ENCODE results near the gene ACACB.

DNA sequence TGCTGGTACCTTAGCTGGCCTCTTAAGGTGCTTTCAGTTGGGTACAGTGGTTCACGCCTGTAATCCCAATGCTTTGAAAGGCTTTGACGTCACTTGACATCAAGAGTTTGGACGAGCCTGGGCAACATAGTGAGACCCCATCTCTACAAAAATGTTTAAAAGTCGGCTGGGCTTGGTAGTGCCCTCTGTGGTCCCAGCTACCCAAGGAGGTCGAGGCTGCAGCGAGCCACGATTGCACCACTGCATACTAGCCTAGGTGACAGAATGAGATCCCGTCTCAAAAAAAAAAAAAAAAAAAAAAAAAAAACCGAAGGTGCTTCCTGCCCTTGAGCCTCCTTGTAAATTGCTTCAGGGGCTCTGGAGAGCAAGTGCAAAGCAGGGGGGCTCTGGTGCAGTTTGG, 50.0 kb downstream of the ACACB start:
- TF ChIP-seq POLR2A (IDR thresholded peaks at IDR 0.05): no peak
- TF ChIP-seq, protein P1, sequence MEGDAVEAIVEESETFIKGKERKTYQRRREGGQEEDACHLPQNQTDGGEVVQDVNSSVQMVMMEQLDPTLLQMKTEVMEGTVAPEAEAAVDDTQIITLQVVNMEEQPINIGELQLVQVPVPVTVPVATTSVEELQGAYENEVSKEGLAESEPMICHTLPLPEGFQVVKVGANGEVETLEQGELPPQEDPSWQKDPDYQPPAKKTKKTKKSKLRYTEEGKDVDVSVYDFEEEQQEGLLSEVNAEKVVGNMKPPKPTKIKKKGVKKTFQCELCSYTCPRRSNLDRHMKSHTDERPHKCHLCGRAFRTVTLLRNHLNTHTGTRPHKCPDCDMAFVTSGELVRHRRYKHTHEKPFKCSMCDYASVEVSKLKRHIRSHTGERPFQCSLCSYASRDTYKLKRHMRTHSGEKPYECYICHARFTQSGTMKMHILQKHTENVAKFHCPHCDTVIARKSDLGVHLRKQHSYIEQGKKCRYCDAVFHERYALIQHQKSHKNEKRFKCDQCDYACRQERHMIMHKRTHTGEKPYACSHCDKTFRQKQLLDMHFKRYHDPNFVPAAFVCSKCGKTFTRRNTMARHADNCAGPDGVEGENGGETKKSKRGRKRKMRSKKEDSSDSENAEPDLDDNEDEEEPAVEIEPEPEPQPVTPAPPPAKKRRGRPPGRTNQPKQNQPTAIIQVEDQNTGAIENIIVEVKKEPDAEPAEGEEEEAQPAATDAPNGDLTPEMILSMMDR (IDR thresholded peaks at IDR 0.05): no peak
